IMR-90 (cell line): ENCODE measurements around the gene WDR54. TPM values are rescaled to one million over a fixed set of nuclear protein-coding genes. Genes with fewer than 3 reads are reported as not detected.

Experiments used
- ATAC-seq: fragments of 200-7000 bp; cut with Tn5 transposase; 2 replicates; pipeline ENCODE4 v1.9.1; 2020; ENCODE audit warnings: low read depth, mild to moderate bottlenecking, moderate library complexity
- Bru-seq: library from RNA; stranded (reverse); fragments of 400-500 nt; gene quantifications from one replicate; lab custom pipeline; 2021; lab: Mats Ljungman, UMichigan
- BruChase-seq, 2 experiments: library from RNA; stranded (reverse); fragments of 400-500 nt; gene quantifications; one replicate each; lab custom pipeline; 2021; lab: Mats Ljungman, UMichigan
- BruUV-seq: library from RNA; stranded (reverse); fragments of 400-500 nt; replicated peaks from 2 replicates; lab custom pipeline; 2021; lab: Mats Ljungman, UMichigan
- CTCF ChIA-PET: fragments of 300-600 bp; formaldehyde crosslinking; extraction: SDS; loops from one replicate; lab custom pipeline; 2021; ENCODE audit warnings: antibody characterized with exemption; lab: Yijun Ruan, JAX
- POLR2A ChIA-PET: fragments of 300-600 bp; sonication (Branson Sonifier 250); formaldehyde crosslinking; loops from one replicate; lab custom pipeline; 2022; ENCODE audit warnings: antibody characterized with exemption; ENCODE audit not compliant: unreplicated experiment; lab: Charles Lee
- DNase-seq: peaks from one replicate; pipeline ENCODE4 v3.0.0; 2013
- H2AFZ ChIP-seq: replicated peaks from 2 replicates; pipeline ENCODE3; 2013; ENCODE audit warnings: low read length, mild to moderate bottlenecking; ENCODE audit not compliant: poor library complexity
- H2AK5ac ChIP-seq: 2 replicates; pipeline ENCODE4 v1.6.1; 2013; ENCODE audit warnings: low read depth, low read length, inconsistent platforms
- H2AK9ac ChIP-seq: replicated peaks from 2 replicates; pipeline ENCODE3; 2013; ENCODE audit warnings: mild to moderate bottlenecking, low read depth, low read length, moderate library complexity; ENCODE audit not compliant: poor library complexity
- H2BK120ac ChIP-seq: 2 replicates; pipeline ENCODE4 v1.6.1; 2013; ENCODE audit warnings: low read depth, low read length, inconsistent platforms
- H2BK15ac ChIP-seq: 3 replicates; pipeline ENCODE4 v1.6.1; 2013; ENCODE audit warnings: low read depth, low read length, inconsistent platforms
- H2BK20ac ChIP-seq: 2 replicates; pipeline ENCODE4 v1.6.1; 2013; ENCODE audit warnings: low read depth, mild to moderate bottlenecking, inconsistent platforms, low read length, moderate library complexity
- H2BK5ac ChIP-seq: 2 replicates; pipeline ENCODE4 v1.6.1; 2013; ENCODE audit warnings: mild to moderate bottlenecking, low read depth, low read length, inconsistent platforms; ENCODE audit not compliant: poor library complexity, severe bottlenecking
- H3K14ac ChIP-seq: replicated peaks from 2 replicates; pipeline ENCODE4 v1.6.1; 2013; ENCODE audit warnings: low read depth, low read length, inconsistent platforms
- H3K18ac ChIP-seq: 2 replicates; pipeline ENCODE4 v1.6.1; 2013; ENCODE audit warnings: low read depth, low read length, control low read depth
- H3K23ac ChIP-seq: 2 replicates; pipeline ENCODE4 v1.6.1; 2013; ENCODE audit warnings: low read depth, low read length, inconsistent platforms
- H3K27ac ChIP-seq: 2 replicates; pipeline ENCODE4 v1.5.1; 2013; ENCODE audit warnings: mild to moderate bottlenecking, control low read depth, low read length; ENCODE audit not compliant: insufficient read depth
- H3K27me3 ChIP-seq: 2 replicates; pipeline ENCODE4 v1.6.1; 2013; ENCODE audit warnings: low read length; ENCODE audit not compliant: control insufficient read depth, insufficient read depth
- H3K36me3 ChIP-seq: 2 replicates; pipeline ENCODE4 v1.6.1; 2013; ENCODE audit warnings: low read length, mixed read lengths; ENCODE audit not compliant: control insufficient read depth, insufficient read depth
- H3K4ac ChIP-seq: 2 replicates; pipeline ENCODE4 v1.6.1; 2013; ENCODE audit warnings: low read depth, low read length, inconsistent platforms
- H3K4me1 ChIP-seq: 2 replicates; pipeline ENCODE4 v1.6.1; 2013; ENCODE audit warnings: low read length, mixed read lengths; ENCODE audit not compliant: control insufficient read depth, insufficient read depth
- H3K4me2 ChIP-seq: 2 replicates; pipeline ENCODE4 v1.6.1; 2013; ENCODE audit warnings: low read depth, mild to moderate bottlenecking, control low read depth, low read length, moderate library complexity
- H3K4me3 ChIP-seq: 2 replicates; pipeline ENCODE4 v1.5.1; 2013; ENCODE audit warnings: low read depth, mild to moderate bottlenecking, control low read depth, low read length, moderate library complexity; ENCODE audit not compliant: insufficient read depth
- H3K56ac ChIP-seq: 2 replicates; pipeline ENCODE4 v1.6.1; 2013; ENCODE audit warnings: low read length, inconsistent platforms; ENCODE audit not compliant: insufficient read depth; ENCODE audit errors: extremely low read depth
- H3K79me1 ChIP-seq, 2 experiments: 2 replicates each; pipeline ENCODE4 v1.6.1; 2013; ENCODE audit warnings: low read length in 2 of 2, inconsistent platforms in 1 of 2, low read depth in 1 of 2
- H3K9ac ChIP-seq: 2 replicates; pipeline ENCODE4 v1.6.1; 2013; ENCODE audit warnings: low read depth, low read length, control low read depth
- H3K9me1 ChIP-seq: 2 replicates; pipeline ENCODE4 v1.6.1; 2013; ENCODE audit warnings: low read length, inconsistent platforms; ENCODE audit not compliant: insufficient read depth
- H3K9me3 ChIP-seq: 2 replicates; pipeline ENCODE4 v1.6.1; 2013; ENCODE audit warnings: low read length; ENCODE audit not compliant: control insufficient read depth, insufficient read depth
- H4K20me1 ChIP-seq: 2 replicates; pipeline ENCODE4 v1.6.1; 2013; ENCODE audit warnings: low read length, inconsistent platforms; ENCODE audit not compliant: insufficient read depth
- H4K5ac ChIP-seq: 2 replicates; pipeline ENCODE4 v1.6.1; 2013; ENCODE audit warnings: mild to moderate bottlenecking, low read depth, low read length, control low read depth
- H4K8ac ChIP-seq, 2 experiments: 2 replicates each; pipeline ENCODE4 v1.6.1; 2013; ENCODE audit warnings: low read depth in 2 of 2, low read length in 2 of 2, control low read depth in 1 of 2, inconsistent platforms in 1 of 2
- H4K91ac ChIP-seq: 2 replicates; pipeline ENCODE4 v1.6.1; 2013; ENCODE audit warnings: low read depth, low read length, inconsistent platforms; ENCODE audit not compliant: insufficient read depth
- BHLHE40 ChIP-seq: fragments of 150-350 bp; IDR thresholded peaks from 2 replicates; pipeline ENCODE4 v1.6.1; 2016; ENCODE audit warnings: mild to moderate bottlenecking, low read depth, low read length
- FOS ChIP-seq: fragments of 150-350 bp; IDR thresholded peaks from 2 replicates; pipeline ENCODE4 v1.6.1; 2016; ENCODE audit warnings: low read depth, low read length
- MAZ ChIP-seq: IDR thresholded peaks from 2 replicates; pipeline ENCODE4 v1.6.1; 2012; ENCODE audit warnings: low read depth, mild to moderate bottlenecking, low read length, improper control_type of control experiment, moderate library complexity, borderline replicate concordance
- MXI1 ChIP-seq: IDR thresholded peaks from 2 replicates; pipeline ENCODE4 v1.6.1; 2012; ENCODE audit warnings: low read depth, mild to moderate bottlenecking, low read length, moderate library complexity, borderline replicate concordance
- POLR2A ChIP-seq: IDR thresholded peaks from 2 replicates; pipeline ENCODE4 v1.6.1; 2012; ENCODE audit warnings: mild to moderate bottlenecking, low read depth, low read length
- USF2 ChIP-seq: fragments of 150-350 bp; IDR thresholded peaks from 2 replicates; pipeline ENCODE4 v1.6.1; 2017; ENCODE audit warnings: mild to moderate bottlenecking, antibody characterized with exemption, low read length, low read depth
- WGBS, 2 experiments: methylation state at CpG; one replicate each; pipeline versions ENCODE4 v1.1.5 to v1.1.7; 2013; ENCODE audit warnings: missing lambda C conversion rate in 2 of 2; ENCODE audit not compliant: insufficient read length in 1 of 2; ENCODE audit errors: extremely low coverage in 2 of 2; 5-methylcytosine and 5-hydroxymethylcytosine counted together
- dilution Hi-C: fragments of 300-500 bp; cut with HindIII; formaldehyde crosslinking; loops from one replicate; pipeline ENCODE4 v1.14.3; 2018; ENCODE audit warnings: low sequenced_read_pairs; ENCODE audit not compliant: unreplicated experiment
- in situ Hi-C: fragments of 300-500 bp; cut with MboI; formaldehyde crosslinking; loops from 3 replicates; pipeline ENCODE4 v1.14.3; 2019; ENCODE audit warnings: low sequenced_read_pairs, inconsistent platforms, mixed read lengths
- intact Hi-C: fragments of 100-400 bp; cut with micrococcal nuclease; formaldehyde crosslinking; loops from 2 replicates; pipeline ENCODE4 v1.10.0; 2022
- long read RNA-seq: library from polyadenylated mRNA; unstranded; transcript quantifications from one replicate; pipeline ENCODE4 v2.0.0, GENCODE V29; 2021; ENCODE audit not compliant: unreplicated experiment
- polyA plus RNA-seq, 3 experiments: library from polyadenylated mRNA; depleted of rRNA; stranded (reverse); fragments of >200 nt; gene quantifications; 2 replicates each; pipeline ENCODE4 v1.2.3, GENCODE V29; 2012; ENCODE audit warnings: low replicate concordance in 1 of 3
- total RNA-seq: library from RNA; depleted of rRNA; stranded (reverse); fragments of >200 nt; gene quantifications from 2 replicates; pipeline ENCODE4 v1.2.3, GENCODE V29; 2012; rRNA removed
- TF ChIP-seq, protein P1 (sequence below): fragments of 150-350 bp; IDR thresholded peaks from 2 replicates; pipeline ENCODE4 v1.6.1; 2016; ENCODE audit warnings: low read depth, mild to moderate bottlenecking, low read length, moderate library complexity, borderline replicate concordance

The WDR54 gene
- total RNA-seq, result 43.6 and 57.2 TPM in 2 replicates
- polyA plus RNA-seq (2012; rRNA removed), result 47.2 and 47.9 TPM in 2 replicates
- polyA plus RNA-seq (2012; cell fraction: cytosol; rRNA removed), result 39.3 and 56.6 TPM in 2 replicates
- 28.5 and 62.3 TPM in 2 replicates for polyA plus RNA-seq (2012; cell fraction: nucleus; rRNA removed; ENCODE audit: low replicate concordance)
- percentile 36 among the genes with signal in this experiment for Bru-seq, nascent RNA
- BruChase-seq, experiment 1, labeled RNA remaining after a 6-hour chase, result percentile 41 among the genes with signal in this experiment
- percentile 40 among the genes with signal in this experiment for BruChase-seq, experiment 2, labeled RNA remaining after a 2-hour chase
- long read RNA-seq, transcript WDR54-201 (10 exons, 1,147 nt), result major isoform, 19 of 23 reads
- long read RNA-seq, partial matches to known transcripts, result 2 of 23 reads
- long read RNA-seq, other reads (novel, unspliced or antisense), result 2 of 23 reads

DNA sequence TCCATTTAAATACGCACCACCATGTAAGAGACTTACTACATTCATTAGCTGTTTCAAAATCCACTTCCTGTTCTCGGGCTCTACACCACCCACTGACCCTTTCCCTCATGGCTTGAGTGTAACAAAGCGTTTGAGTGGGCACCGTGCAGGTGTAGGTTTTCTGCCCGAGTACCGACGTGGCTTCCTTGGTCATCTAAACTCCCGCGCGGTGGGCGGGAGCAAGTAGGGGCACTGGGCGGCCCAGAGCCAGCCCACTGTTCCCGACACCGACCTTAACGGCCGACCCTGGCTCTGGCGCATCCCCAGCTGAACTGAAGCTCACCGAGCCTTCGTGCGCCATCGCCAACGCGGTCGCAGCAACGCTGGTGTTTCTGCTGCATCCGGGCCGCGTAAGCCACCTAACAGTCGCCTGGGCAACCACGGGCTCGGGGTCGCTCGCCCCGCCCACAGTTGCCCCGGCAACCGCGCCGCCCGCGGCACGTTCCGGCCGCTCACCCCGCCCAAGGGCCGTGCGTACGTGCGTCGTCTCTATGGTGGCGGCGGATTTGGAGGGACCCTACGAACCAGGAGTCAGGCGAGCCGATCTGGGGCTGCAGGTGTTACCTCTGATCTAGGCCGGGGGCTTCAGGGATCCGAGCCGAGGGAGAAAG, at the start of gene WDR54, which contains the start of gene C2orf81:
TSS of gene WDR54 (plus strand) at position 510 of the 650 bp plus-strand sequence. CDS start 424 bp downstream, outside the sequence.
TSS of gene C2orf81 (minus strand) at position 399 of the 650 bp plus-strand sequence. CDS start at position 340, 59 bp downstream.
- Histone ChIP-seq H4K5ac (peak within 1 kb of the TSS; percentile 54), H3K36me3 (peaks cover 16% of the 10 kb centered on the region), H2AK9ac (peak within 1 kb of the TSS; percentile 96), H4K8ac (peak within 1 kb of the TSS; percentile 75 to 86), H3K4me3 (peak within 1 kb of the TSS; percentile 76), H3K14ac (peak within 1 kb of the TSS; percentile 40; the same call in 1 of the 2 replicates), H2BK120ac (no peak within 1 kb of the TSS), H3K9me3 (no peaks in the 10 kb centered on the region), H3K4me2 (peak within 1 kb of the TSS; percentile 99), H3K4me1 (peaks cover 3% of the 10 kb centered on the region), H3K23ac (peak within 1 kb of the TSS; percentile 84; the same call in 1 of the 2 replicates), H3K56ac (no peak within 1 kb of the TSS), H2BK5ac (peak within 1 kb of the TSS; percentile 16), H2AFZ (peak within 1 kb of the TSS; percentile 98), H3K4ac (peak within 1 kb of the TSS; percentile 59), H2BK20ac (no peak within 1 kb of the TSS), H3K18ac (peak within 1 kb of the TSS; percentile 7; the same call in 1 of the 2 replicates), H3K79me1 (peaks cover 2 to 8% of the 10 kb centered on the region in 2 experiments; a peak in 2 of 4 replicates), H3K27me3 (no peaks in the 10 kb centered on the region; the same call in 1 of the 2 replicates), H2AK5ac (peak within 1 kb of the TSS; percentile 71; the same call in 1 of the 2 replicates), H4K20me1 (no peaks in the 10 kb centered on the region), H4K91ac (peak within 1 kb of the TSS; percentile 43; the same call in 1 of the 2 replicates), H2BK15ac (no peak within 1 kb of the TSS; the same call in 2 of the 3 replicates), H3K9me1 (peaks cover 7% of the 10 kb centered on the region), H3K27ac (peak within 1 kb of the TSS; percentile 27; the same call in 1 of the 2 replicates), H3K9ac (peak within 1 kb of the TSS; percentile 52)
- DNase-seq (peak; percentile 82), ATAC-seq (peak; percentile 96)
- TF ChIP-seq MAZ (peak; percentile 93), MXI1 (peak; percentile 95), USF2 (peak; percentile 32; the same call in 1 of the 2 replicates), POLR2A (peak; percentile 61), FOS (no peak), BHLHE40 (peak; percentile 98)
- TF ChIP-seq, protein P1, sequence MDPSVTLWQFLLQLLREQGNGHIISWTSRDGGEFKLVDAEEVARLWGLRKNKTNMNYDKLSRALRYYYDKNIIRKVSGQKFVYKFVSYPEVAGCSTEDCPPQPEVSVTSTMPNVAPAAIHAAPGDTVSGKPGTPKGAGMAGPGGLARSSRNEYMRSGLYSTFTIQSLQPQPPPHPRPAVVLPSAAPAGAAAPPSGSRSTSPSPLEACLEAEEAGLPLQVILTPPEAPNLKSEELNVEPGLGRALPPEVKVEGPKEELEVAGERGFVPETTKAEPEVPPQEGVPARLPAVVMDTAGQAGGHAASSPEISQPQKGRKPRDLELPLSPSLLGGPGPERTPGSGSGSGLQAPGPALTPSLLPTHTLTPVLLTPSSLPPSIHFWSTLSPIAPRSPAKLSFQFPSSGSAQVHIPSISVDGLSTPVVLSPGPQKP, result no peak
- dilution Hi-C loops, result no loop called here
- intact Hi-C loops, result no loop called here
- CTCF ChIA-PET, result interaction anchor here (0.7 kb wide), 1 partner anchor 110 kb away, joined by 3 read pairs; no protein-coding TSS in a partner anchor
- in situ Hi-C loops, result no loop called here
- POLR2A ChIA-PET, result no interaction called here
- no TSS peak for BruUV-seq
- WGBS, 2 experiments, result 1% methylated on average over 39 of the region's 57 CpGs; no CpG with 5 or more reads in 1 of the 2 experiments
